Measurements from ENCODE around the gene MMAB.

MMAB gene

DNA sequence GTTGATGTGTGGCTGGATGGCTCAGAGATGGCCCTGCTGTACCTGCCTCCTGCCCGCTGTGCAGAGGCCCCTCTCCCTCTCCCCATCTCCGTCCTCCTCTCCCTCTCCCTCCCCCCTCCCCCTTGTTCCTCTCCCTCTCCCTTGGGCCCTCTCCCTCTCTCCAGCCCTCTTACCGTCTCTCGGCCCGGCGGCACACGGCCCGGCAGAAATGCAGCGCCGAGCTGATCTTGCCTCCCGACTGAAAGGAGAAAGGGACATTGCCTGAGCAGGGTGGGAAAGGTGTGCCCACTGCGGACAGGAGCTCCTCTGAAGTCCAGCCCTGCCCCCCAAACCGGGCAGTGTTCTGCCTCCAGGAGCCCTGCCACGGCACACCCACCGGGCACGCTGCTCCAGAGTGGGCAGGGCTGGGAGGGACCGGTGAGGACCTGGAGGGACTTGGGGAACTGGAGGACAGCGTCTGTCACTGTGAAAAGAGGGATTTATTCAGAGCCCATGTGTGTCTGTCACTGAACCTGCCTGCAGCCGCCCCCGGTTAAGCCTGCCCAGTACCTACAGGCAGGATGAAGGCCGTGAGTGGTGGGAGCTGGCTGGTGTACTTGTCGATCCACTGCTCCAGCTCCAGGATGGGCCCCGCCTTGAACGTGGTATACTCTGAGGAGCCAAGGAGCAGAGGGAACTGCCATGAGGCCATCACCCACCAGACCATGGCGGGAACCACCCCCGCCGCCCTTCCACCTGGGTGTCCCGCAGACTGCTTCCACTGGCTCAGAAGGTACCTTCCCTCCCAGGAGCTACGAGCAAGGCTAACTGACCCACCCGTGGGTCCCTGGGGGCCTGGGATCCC is 12.2 kb downstream of the MMAB start:
- DNase-seq (ENCODE audit: low read depth in 2 of 2): no peak

GRCh38 chr12:109559601-109560000 is 13.7 kb downstream of the MMAB start:
- DNase-seq (ENCODE audit: low read depth in 2 of 2): no peak

GRCh38 chr12:109559200-109559505 is 14.2 kb downstream of the MMAB start:
- no peak for DNase-seq (ENCODE audit: low read depth in 2 of 2)

GRCh38 chr12:109558374-109559199 is 14.7 kb downstream of the MMAB start:
- DNase-seq (ENCODE audit: low read depth in 2 of 2): no peak

GRCh38 chr12:109557805-109558204 is 15.5 kb downstream of the MMAB start:
- no peak for DNase-seq (ENCODE audit: low read depth in 2 of 2)

GRCh38 chr12:109557200-109557599 is 16.1 kb downstream of the MMAB start:
- DNase-seq (ENCODE audit: low read depth in 2 of 2): no peak

DNA sequence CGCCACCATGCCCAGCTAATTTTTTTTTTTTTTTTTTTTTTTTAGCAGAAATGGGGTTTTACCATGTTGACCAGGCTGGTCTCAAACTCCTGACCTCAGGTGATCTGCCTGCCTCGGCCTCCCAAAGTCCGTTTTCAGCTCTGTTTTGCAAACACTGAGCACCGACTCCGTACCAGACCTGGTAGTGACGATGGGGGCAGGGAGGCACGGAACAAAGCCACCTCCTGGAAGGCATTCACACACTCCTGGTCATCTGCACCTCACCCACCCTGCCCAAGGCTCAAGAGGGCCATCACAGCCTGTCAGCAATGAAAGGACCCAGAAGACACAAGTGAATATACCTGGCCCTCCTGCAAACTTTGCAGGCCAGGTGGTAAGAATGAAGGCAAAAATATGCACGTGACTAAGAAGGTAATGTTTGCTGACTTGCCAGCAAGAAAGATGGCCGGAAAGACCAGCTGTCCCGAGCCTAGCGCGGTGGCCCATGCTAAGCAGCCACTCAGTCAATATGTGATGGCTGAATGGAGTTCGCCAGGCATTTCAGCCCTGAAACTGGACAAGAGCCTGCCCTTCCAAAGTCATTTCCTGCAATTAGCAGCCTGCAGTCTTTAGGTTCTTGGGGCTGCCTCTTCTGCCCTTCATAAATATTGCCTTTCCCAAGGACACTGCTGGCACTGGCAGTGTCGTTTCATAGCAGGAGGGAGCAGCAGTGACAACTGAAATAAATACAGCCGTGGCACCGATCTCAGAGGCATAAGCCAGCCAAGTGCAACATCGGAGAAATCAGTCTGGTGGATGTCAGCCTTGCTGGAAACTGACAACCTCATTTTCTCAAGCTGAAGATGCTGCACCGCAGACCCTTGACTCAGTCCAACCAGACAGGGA is 17.6 kb downstream of the MMAB start:
- DNase-seq (ENCODE audit: low read depth in 2 of 2): no peak

- DNase-seq (ENCODE audit: low read depth in 2 of 2): no peak
Measured at GRCh38 chr12:109554761-109555160, 18.5 kb downstream of the MMAB start.

GRCh38 chr12:109553906-109554500 is 19.3 kb downstream of the MMAB start:
- no peak for DNase-seq (ENCODE audit: low read depth in 2 of 2)

- DNase-seq (ENCODE audit: low read depth in 2 of 2): no peak
Measured at GRCh38 chr12:109553483-109553882, 19.8 kb downstream of the MMAB start.

- no peak for DNase-seq (ENCODE audit: low read depth in 2 of 2)
Measured at GRCh38 chr12:109552971-109553370, 20.3 kb downstream of the MMAB start.

DNA sequence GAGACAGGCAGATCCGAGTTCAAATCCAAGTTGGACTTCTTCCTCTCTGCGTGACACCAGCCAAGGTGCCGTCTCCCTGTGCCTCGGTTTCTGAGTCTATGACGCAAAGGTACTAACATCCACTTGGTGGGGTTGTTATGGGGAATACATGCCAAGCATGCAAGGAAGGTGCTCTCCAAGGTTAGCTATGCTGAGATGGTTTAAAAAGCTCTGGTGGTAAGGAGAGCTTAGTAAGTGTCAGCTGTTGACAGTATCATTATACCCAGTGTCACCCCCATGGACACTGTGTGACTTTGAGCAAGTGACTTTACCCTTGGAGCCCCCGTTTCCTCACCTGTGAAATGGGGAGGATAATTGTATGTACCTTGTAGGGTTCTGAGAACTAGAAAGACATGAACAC is 22.2 kb downstream of the MMAB start:
- no peak for DNase-seq (ENCODE audit: low read depth in 2 of 2)

- DNase-seq (ENCODE audit: low read depth in 2 of 2): no peak
Measured at GRCh38 chr12:109550281-109550680, 23.0 kb downstream of the MMAB start.

DNA sequence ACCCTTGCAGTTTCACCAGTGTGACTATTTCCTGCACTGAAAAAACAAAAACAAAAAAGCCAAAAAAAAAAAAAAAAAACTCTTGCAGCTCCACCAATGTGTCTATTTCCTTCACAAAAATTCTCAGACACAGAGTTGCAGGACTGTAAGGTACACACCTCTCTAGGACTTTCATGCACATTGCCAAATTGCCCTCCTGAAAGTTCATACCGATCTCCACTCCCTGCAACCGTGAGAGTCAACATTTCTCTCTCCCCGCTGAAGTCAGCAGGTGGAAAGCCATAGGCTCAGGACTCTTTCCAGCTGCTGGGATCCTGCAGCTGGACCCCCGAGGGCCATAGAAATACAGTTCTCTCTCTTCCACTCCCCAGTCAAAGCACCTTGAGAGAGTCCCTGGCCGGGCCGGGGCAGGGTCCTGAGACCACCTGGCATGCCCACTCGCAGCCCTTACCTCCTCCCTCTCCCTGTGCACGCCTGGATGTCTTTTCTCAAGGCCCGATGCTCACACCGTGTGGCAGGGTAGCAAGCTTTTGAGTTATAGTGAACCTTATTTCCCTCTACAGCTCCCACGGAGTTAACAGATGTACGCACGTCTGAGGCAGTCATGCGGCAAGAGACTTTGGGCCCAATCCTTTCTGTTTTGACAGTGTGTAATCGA is 23.6 kb downstream of the MMAB start:
- DNase-seq (ENCODE audit: low read depth in 2 of 2): no peak

- DNase-seq (ENCODE audit: low read depth in 2 of 2): no peak
Measured at GRCh38 chr12:109548258-109548657, 25.0 kb downstream of the MMAB start.

DNA sequence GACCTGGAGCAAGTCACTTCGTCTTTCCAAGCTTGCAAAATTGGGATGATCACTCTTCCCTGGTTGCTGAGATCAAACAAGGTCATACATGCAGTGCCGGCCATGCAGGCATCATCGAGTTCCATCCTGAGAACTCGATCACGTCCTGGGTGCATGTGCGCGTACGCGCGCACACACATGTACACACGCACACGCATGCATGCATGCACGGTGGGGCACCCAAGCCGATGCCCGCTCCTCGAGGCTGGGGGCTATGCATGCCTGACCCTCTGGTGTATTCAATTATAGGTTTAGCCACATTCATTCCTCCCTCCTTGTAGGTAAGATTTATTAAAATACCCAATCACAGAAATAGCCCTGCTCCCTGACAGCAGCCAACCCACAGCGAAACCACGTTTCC is 26.0 kb downstream of the MMAB start:
- no peak for DNase-seq (ENCODE audit: low read depth in 2 of 2)

DNA sequence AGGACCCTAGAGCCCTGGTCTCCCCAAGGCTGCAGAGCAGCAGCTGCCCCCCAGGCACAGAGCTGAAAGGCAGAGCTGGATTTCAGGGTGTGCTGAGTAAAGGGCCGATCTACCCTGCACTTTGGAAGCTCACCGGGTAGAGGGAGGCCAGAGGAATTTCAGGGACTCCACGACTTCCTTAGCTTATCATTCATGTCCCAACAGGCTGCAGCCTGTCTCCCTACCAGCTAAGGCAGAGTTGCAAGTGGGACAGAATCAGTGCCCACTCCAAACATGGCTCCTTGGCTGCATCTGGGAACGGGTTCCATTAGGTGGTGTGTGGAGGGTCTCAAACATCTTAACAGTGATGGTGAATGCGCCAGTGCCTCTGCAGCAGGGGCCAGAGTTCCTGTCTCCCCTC is 27.5 kb downstream of the MMAB start:
- DNase-seq (ENCODE audit: low read depth in 2 of 2): no peak

DNA sequence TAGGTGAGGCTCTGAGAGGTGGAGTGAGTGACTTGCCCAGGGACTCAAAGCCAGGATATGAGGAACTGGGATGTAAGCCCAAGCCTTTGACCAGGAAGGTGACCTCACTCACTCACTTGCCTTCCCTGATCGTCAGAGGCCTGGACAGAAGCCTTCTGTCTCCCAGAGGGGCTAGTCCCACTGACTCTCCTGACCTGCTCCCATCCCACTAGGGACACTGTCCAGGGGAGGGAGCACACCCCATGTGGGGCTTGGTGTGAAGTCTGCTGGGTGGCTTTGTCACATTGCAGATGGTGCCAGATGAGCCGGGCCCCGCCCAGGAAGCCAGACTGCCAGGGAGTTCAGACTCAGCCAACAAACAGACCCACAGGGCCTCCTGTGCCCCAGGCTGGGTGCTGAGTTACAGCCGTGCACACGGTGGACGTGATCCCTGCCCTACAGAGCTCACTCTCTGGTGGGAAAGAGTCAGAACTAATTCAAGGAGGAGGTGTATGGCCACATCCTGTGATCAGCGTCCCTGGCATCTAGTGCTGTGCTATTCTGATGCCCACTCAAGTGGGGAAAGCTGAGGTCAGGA is 28.3 kb downstream of the MMAB start:
- DNase-seq (ENCODE audit: low read depth in 2 of 2): no peak

GRCh38 chr12:109542876-109543275 is 30.4 kb downstream of the MMAB start:
- DNase-seq (ENCODE audit: low read depth in 2 of 2): no peak

GRCh38 chr12:109542014-109542413 is 31.3 kb downstream of the MMAB start:
- peak in 1 of 2 experiments; percentile 13 for DNase-seq (ENCODE audit: low read depth in 2 of 2)

DNA sequence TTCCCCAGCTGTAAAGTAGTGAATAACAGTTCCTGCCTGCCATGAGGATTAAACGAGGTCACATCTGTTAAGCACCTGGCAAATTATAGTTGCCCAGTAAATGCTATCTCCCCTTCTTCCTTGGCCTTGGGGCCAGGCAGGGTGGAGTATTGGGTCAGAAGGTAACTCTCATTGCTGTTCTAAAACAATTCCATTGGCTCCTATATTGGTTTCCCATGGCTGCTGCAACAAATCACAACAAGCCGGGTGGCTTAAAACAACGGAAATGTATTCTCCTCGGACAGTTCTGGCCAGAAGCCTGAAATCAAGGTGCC is 31.9 kb downstream of the MMAB start:
- DNase-seq (ENCODE audit: low read depth in 2 of 2): no peak

Measured in fibroblast of skin of left biceps (primary cell).